K562 (cell line): ENCODE data around the gene WNT2. TPM values are rescaled to one million over a fixed set of nuclear protein-coding genes. Genes with fewer than 3 reads are reported as not detected.

Source experiments
- ATAC-seq: fragments of 200-7000 bp; cut with Tn5 transposase; 3 replicates; pipeline ENCODE4 v1.9.1; 2020; ENCODE audit warnings: moderate library complexity
- BruUV-seq: library from RNA; stranded (reverse); fragments of 400-500 nt; replicated peaks from 2 replicates; lab custom pipeline; 2021; lab: Mats Ljungman, UMichigan
- CTCF ChIA-PET: fragments of 300-600 bp; formaldehyde crosslinking; extraction: SDS; loops from one replicate; lab custom pipeline; 2021; ENCODE audit warnings: low intra/inter-chr PET ratio; lab: Yijun Ruan, JAX
- POLR2A ChIA-PET: fragments of 300-600, 350-650 bp; sonication (Branson Sonifier 250); formaldehyde crosslinking; extraction: SDS; loops from one replicate; lab custom pipeline; 2021; ENCODE audit warnings: antibody characterized with exemption, inconsistent platforms; lab: Yijun Ruan, JAX
- DNase-seq, 4 experiments: peaks; one replicate each; pipeline versions ENCODE4 v3.0.0 to v3.0.0-alpha.2; 2011 to 2018; ENCODE audit warnings: low spot score in 3 of 4, mixed read lengths in 3 of 4; ENCODE audit errors: extremely low read depth in 1 of 4
- FAIRE-seq: peaks from 2 replicates; lab custom pipeline; 2011; peaks lifted over from hg19 to GRCh38; lab: Jason Lieb, UNC
- H2AFZ ChIP-seq: 2 replicates; pipeline ENCODE4 v1.6.0; 2011; ENCODE audit warnings: low read depth, low read length, control low read depth, inconsistent platforms
- H3K27ac ChIP-seq: fragments of 200-600 bp; 3 replicates; pipeline ENCODE4 v1.8.0; 2011; ENCODE audit warnings: low read depth, mild to moderate bottlenecking, control low read depth, inconsistent platforms, low read length, moderate library complexity, mixed read lengths; ENCODE audit errors: extremely low read depth
- H3K27me3 ChIP-seq, 2 experiments: fragments of 300-600 bp in 1 of 2; 2 replicates in 1 of 2; 3 replicates in 1 of 2; pipeline versions ENCODE4 v1.6.0 to v1.8.0; 2011; ENCODE audit warnings: inconsistent platforms in 2 of 2, low read length in 2 of 2, mild to moderate bottlenecking in 1 of 2, mixed read lengths in 1 of 2, moderate library complexity in 1 of 2; ENCODE audit not compliant: control insufficient read depth in 2 of 2, insufficient read depth in 2 of 2
- H3K36me3 ChIP-seq: fragments of 300-600 bp; 3 replicates; pipeline ENCODE4 v1.8.0; 2011; ENCODE audit warnings: mild to moderate bottlenecking, low read length, inconsistent platforms; ENCODE audit not compliant: control insufficient read depth, insufficient read depth
- H3K4me1 ChIP-seq, 2 experiments: fragments of 200-600 bp in 1 of 2; replicated peaks in 1 of 2; 2 replicates in 1 of 2; 3 replicates in 1 of 2; pipeline versions ENCODE4 v1.5.1 to v1.8.0; 2011; ENCODE audit warnings: inconsistent platforms in 2 of 2, low read length in 2 of 2, mild to moderate bottlenecking in 1 of 2, mixed read lengths in 1 of 2, moderate library complexity in 1 of 2; ENCODE audit not compliant: control insufficient read depth in 2 of 2, insufficient read depth in 2 of 2
- H3K4me2 ChIP-seq: 2 replicates; pipeline ENCODE4 v1.6.1; 2011; ENCODE audit warnings: low read length, control low read depth, inconsistent platforms, mixed read lengths; ENCODE audit not compliant: insufficient read depth
- H3K4me3 ChIP-seq: fragments of 200-600 bp; sonication (generic), shearing (Covaris generic); 2 replicates; pipeline ENCODE4 v1.5.1; 2016; ENCODE audit warnings: control low read depth, inconsistent platforms
- H3K79me2 ChIP-seq: fragments of 200-600 bp; 3 replicates; pipeline ENCODE4 v1.8.0; 2011; ENCODE audit warnings: low read length, inconsistent platforms; ENCODE audit not compliant: control insufficient read depth, insufficient read depth
- H3K9ac ChIP-seq, 2 experiments: 2 replicates each; pipeline versions ENCODE4 v1.6.0 to v1.6.1; 2011; ENCODE audit warnings: low read depth in 2 of 2, low read length in 2 of 2, control low read depth in 1 of 2, inconsistent platforms in 1 of 2, mild to moderate bottlenecking in 1 of 2, mixed read lengths in 1 of 2; ENCODE audit not compliant: insufficient read depth in 1 of 2
- H3K9me1 ChIP-seq: one replicate; pipeline ENCODE4 v1.6.0; 2011; ENCODE audit warnings: inconsistent platforms, mild to moderate bottlenecking, low read length, moderate library complexity; ENCODE audit not compliant: control insufficient read depth, insufficient read depth
- H3K9me3 ChIP-seq: replicated peaks from 2 replicates; pipeline ENCODE4 v1.5.1; 2011; ENCODE audit warnings: low read depth, low read length, inconsistent platforms; ENCODE audit not compliant: control insufficient read depth, insufficient read depth
- H4K20me1 ChIP-seq: replicated peaks from 2 replicates; pipeline ENCODE4 v1.6.1; 2011; ENCODE audit warnings: low read length, inconsistent platforms, mixed read lengths; ENCODE audit not compliant: control insufficient read depth, insufficient read depth
- C11orf30 ChIP-seq: fragments of 450-650 bp; IDR thresholded peaks from 2 replicates; pipeline ENCODE4 v1.6.1; 2016; ENCODE audit warnings: low read depth, mild to moderate bottlenecking
- ETV6 ChIP-seq, 3 experiments: fragments of 150-350 bp in 1 of 3; sonication (generic) in 1 of 3; formaldehyde crosslinking in 1 of 3; IDR thresholded peaks; 2 replicates each; pipeline versions ENCODE4 v1.6.1 to v1.8.0; 2014 to 2022; ENCODE audit warnings: borderline replicate concordance in 2 of 3, low read depth in 2 of 3, antibody characterized with exemption in 1 of 3, low read length in 1 of 3, mild to moderate bottlenecking in 1 of 3, missing genetic modification reagents in 1 of 3
- KLF10 ChIP-seq: fragments of 250-450 bp; sonication (Bioruptor Pico); IDR thresholded peaks from 2 replicates; pipeline ENCODE4 v1.6.1; 2021; ENCODE audit warnings: matching md5 sums
- MAFF ChIP-seq: IDR thresholded peaks from 2 replicates; pipeline ENCODE4 v1.6.1; 2012; ENCODE audit warnings: low read length, improper control_type of control experiment
- MAFG ChIP-seq: fragments of 450-650 bp; conservative IDR thresholded peaks from 2 replicates; pipeline ENCODE4 v1.6.1; 2016; ENCODE audit warnings: missing genetic modification characterization, missing compliant biosample characterization
- TEAD1 ChIP-seq, 2 experiments: fragments of 450-650 bp in 1 of 2; sonication (generic) in 1 of 2; formaldehyde crosslinking; IDR thresholded peaks; 2 replicates each; pipeline versions ENCODE4 v1.4.0 to v1.8.0; 2020 to 2022; ENCODE audit warnings: mild to moderate bottlenecking in 2 of 2, missing genetic modification reagents in 1 of 2
- TEAD2 ChIP-seq: fragments of 450-650 bp; IDR thresholded peaks from 2 replicates; pipeline ENCODE4 v1.6.1; 2016; ENCODE audit warnings: missing genetic modification characterization, control low read depth, missing compliant biosample characterization
- TEAD4 ChIP-seq, 2 experiments: sonication (generic) in 1 of 2; formaldehyde crosslinking in 1 of 2; IDR thresholded peaks; 2 replicates each; pipeline versions ENCODE4 v1.6.1 to v1.8.0; 2012 to 2022; ENCODE audit warnings: borderline replicate concordance in 1 of 2, inconsistent platforms in 1 of 2, low read length in 1 of 2, mild to moderate bottlenecking in 1 of 2, missing genetic modification reagents in 1 of 2
- ZNF224 ChIP-seq: sonication (generic); formaldehyde crosslinking; IDR thresholded peaks from 2 replicates; pipeline ENCODE4 v1.8.0; 2022; ENCODE audit warnings: mild to moderate bottlenecking, missing genetic modification reagents
- ZNF316 ChIP-seq: fragments of 450-650 bp; IDR thresholded peaks from 2 replicates; pipeline ENCODE4 v1.6.1; 2016
- in situ Hi-C: fragments of 300-500 bp; cut with MboI; formaldehyde crosslinking; loops from 4 replicates; pipeline ENCODE4 v1.15.0; 2018; ENCODE audit warnings: inconsistent platforms, mixed read lengths
- intact Hi-C: fragments of 100-400 bp; cut with micrococcal nuclease; formaldehyde crosslinking; loops from 2 replicates; pipeline ENCODE4 v1.14.2; 2022
- polyA plus RNA-seq, 8 experiments: library from polyadenylated mRNA; depleted of rRNA in 4 of 8; stranded (reverse) in 5 of 8; unstranded in 3 of 8; fragments of >200 nt; fragmentation: Nextera tagmentation in 2 of 8; fragmentation: Illumina TruSeq in 1 of 8; extraction: Ambion mirVana in 2 of 8; extraction: Trizol in 1 of 8; gene quantifications; 2 replicates each; pipeline versions ENCODE4 v1.2.1 to v1.2.3, GENCODE V29; 2011 to 2014; ENCODE audit warnings: inconsistent platforms in 1 of 8, missing spikeins in 1 of 8
- total RNA-seq, 7 experiments: library from RNA; depleted of rRNA in 6 of 7; stranded (reverse); fragments of >200 nt in 6 of 7; fragmentation: Illumina TruSeq in 2 of 7; extraction: Trizol in 2 of 7; gene quantifications; 2 replicates each; pipeline versions ENCODE4 v1.2.1 to v1.2.3, GENCODE V29; 2011 to 2021; ENCODE audit warnings: low replicate concordance in 1 of 7
- TF ChIP-seq, protein P1 (sequence below): fragments of 450-650 bp; IDR thresholded peaks from 2 replicates; pipeline ENCODE4 v1.6.1; 2014; ENCODE audit warnings: low read depth, mild to moderate bottlenecking, moderate library complexity, borderline replicate concordance

The WNT2 gene
- total and polyA plus RNA-seq, 9 of the 15 experiments (the other 6 are each of a cell fraction or from before 2014, with no cell fraction given) = 0.04 TPM; not detected in 8

DNA sequence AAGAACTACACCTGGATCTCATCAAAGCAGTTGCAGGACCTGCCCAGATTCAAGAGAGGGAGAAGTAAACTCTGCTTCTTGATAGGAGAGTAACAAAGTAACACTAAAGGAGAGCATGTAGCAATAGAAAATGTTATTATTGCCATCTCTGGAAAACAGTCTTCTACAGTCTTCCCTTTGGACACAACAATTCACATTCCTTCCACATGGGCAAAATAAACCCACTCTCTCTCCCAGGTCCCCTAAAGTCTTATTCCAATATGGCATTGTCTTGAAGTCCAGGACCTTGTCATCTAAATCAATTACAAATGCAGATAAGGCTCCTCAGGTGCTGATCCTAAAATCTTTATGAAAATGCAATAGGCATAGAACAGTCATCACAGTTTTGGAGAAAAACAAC is 10.3 kb upstream of the WNT2 start:
- Histone ChIP-seq H3K4me2 (no peak overlapping the region), H3K9ac (no peak overlapping the region)
- no TSS peak for BruUV-seq
- TF ChIP-seq TEAD1 (CRISPR knock-in tag; IDR thresholded peaks at IDR 0.05) = 0 out of 4 replicates have a peak, but pooled peaks of 1 of the 2 experiments have one; percentile 30
- no peak for TF ChIP-seq ZNF224 (CRISPR knock-in tag)
- TF ChIP-seq KLF10 (CRISPR knock-in tag) = no peak
- 0 out of 2 replicates have a peak, but pooled peaks have one; percentile 44 for TF ChIP-seq TEAD2 (tag)
- TF ChIP-seq TEAD4 (IDR thresholded peaks at IDR 0.05; ENCODE audit: low read length) = peak; percentile 17; the same call in 1 of the 2 replicates
- TF ChIP-seq TEAD4 (CRISPR knock-in tag; IDR thresholded peaks at IDR 0.05; ENCODE audit: borderline replicate concordance) = no peak
- TF ChIP-seq, all 486 proteins: peak for 3
- DNase-seq = no peak
- in situ Hi-C loops (no loop called here), intact Hi-C loops (no loop called here)
- POLR2A ChIA-PET = no interaction called here
- Histone ChIP-seq H4K20me1 (no peaks in the 10 kb centered on the region), H3K79me2 (no peaks in the 10 kb centered on the region), H3K36me3 (no peaks in the 10 kb centered on the region), H3K9me1 (no peaks in the 10 kb centered on the region), H3K9me3 (no peaks in the 10 kb centered on the region), H3K4me1 (no peaks in the 10 kb centered on the region), H3K4me3 (no peak overlapping the region), H3K27me3 (no peaks in the 10 kb centered on the region), H3K27ac (no peak overlapping the region), H2AFZ (no peak overlapping the region)
- FAIRE-seq = no peak
- no peak for ATAC-seq
- CTCF ChIA-PET = no interaction called here

DNA sequence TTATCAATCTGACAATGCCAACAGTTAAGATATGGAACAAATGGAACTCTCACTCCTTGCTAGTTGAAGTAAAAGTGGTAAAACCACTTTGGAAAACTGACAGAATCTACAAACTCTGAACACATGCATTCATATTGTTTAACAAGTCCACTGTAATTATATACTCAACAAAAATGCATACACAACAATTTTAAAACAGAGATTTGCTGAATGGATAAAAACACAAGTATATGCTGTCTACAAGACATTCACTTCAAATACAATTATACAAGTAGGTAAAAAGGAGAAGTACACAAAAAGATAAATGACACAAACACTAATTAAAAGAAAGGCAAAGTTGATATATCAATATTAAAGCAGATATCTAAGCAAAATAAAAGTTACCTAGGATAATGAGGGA is 9.2 kb upstream of the WNT2 start:
- no peaks in the 10 kb centered on the region for H4K20me1 ChIP-seq
- intact Hi-C loops (no loop called here), in situ Hi-C loops (no loop called here)
- no peaks in the 10 kb centered on the region for H3K9me1 ChIP-seq
- no peak for ATAC-seq
- CTCF ChIA-PET = no interaction called here
- no TSS peak for BruUV-seq
- POLR2A ChIA-PET = no interaction called here
- no peak overlapping the region for H3K4me3 ChIP-seq
- H2AFZ ChIP-seq = no peak overlapping the region
- H3K27me3 ChIP-seq = no peaks in the 10 kb centered on the region
- no peak overlapping the region for H3K27ac ChIP-seq
- H3K9ac ChIP-seq = no peak overlapping the region
- TF ChIP-seq C11orf30 = peak; percentile 65
- peak; percentile 89 for TF ChIP-seq ZNF316
- peak; percentile 50 for TF ChIP-seq MAFG (tag)
- TF ChIP-seq, protein P1, sequence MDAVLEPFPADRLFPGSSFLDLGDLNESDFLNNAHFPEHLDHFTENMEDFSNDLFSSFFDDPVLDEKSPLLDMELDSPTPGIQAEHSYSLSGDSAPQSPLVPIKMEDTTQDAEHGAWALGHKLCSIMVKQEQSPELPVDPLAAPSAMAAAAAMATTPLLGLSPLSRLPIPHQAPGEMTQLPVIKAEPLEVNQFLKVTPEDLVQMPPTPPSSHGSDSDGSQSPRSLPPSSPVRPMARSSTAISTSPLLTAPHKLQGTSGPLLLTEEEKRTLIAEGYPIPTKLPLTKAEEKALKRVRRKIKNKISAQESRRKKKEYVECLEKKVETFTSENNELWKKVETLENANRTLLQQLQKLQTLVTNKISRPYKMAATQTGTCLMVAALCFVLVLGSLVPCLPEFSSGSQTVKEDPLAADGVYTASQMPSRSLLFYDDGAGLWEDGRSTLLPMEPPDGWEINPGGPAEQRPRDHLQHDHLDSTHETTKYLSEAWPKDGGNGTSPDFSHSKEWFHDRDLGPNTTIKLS = no peak
- peak; percentile 30; the same call in 1 of the 2 replicates for TF ChIP-seq MAFF
- TF ChIP-seq ETV6 (IDR thresholded peaks at IDR 0.05; ENCODE audit: borderline replicate concordance in 1 of 2, low read depth in 2 of 2, low read length in 1 of 2) = no peak
- no peak for TF ChIP-seq ETV6 (CRISPR knock-in tag; IDR thresholded peaks at IDR 0.05; ENCODE audit: borderline replicate concordance)
- H3K4me2 ChIP-seq = no peak overlapping the region
- H3K79me2 ChIP-seq = no peaks in the 10 kb centered on the region
- no peak for DNase-seq
- H3K4me1 ChIP-seq = no peaks in the 10 kb centered on the region
- H3K9me3 ChIP-seq = no peaks in the 10 kb centered on the region
- no peaks in the 10 kb centered on the region for H3K36me3 ChIP-seq
- FAIRE-seq = no peak
